HG02884 (cell line): ENCODE results near the gene WDPCP.

Experiments
- ATAC-seq: cut with Tn5 transposase; IDR thresholded peaks from one replicate; pipeline ENCODE4 v1.9.1; 2021; ENCODE audit warnings: mild to moderate bottlenecking, moderate library complexity; ENCODE audit not compliant: unreplicated experiment

Gene WDPCP

DNA sequence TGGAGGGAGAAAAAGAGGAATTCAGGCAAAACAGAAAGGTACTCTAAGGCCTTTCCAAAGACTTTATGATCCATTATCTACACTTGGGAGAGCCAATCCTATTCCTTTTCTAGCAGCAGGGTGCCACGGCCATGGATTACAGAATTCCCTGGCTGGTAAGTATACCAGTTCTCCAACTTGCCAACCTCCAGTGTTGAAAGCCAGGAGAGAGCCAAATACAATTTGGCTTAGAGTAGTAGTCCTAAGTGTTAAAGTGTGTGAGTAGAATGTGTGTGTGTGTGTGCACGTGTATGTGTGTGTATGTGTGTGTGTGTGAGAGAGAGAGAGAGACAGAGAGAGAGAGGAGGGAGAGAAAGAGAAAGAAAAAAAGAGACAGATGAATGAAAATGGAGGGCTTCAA, 43.3 kb downstream of the WDPCP start:
- ATAC-seq, result no peak

DNA sequence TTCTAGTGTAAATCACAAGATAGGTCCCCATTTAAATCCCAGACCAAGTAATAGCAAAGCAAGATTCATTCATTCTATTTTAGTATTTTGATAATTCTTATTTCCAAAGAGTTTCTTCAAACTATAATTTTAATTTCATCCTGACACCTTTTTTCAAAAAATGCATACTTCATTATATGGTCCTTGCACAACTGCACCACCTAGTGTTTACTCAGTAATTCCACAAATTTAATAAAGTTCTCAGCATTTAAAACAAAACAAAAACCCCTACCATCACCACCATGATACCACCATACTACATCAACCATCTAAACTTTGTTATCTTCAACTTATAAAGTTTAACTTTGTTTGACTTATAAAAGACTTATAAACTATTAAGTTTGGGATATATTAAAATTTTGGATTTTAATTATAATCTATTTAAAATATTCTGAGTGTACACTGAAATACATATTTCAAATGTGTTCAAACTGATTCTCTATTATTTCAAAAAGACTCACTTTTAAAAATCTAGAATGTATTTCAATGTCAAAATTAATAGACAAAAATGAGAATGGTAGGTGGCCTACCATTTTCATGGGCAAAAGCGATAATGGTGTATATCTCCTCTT, 44.2 kb downstream of the WDPCP start:
- no peak for ATAC-seq

DNA sequence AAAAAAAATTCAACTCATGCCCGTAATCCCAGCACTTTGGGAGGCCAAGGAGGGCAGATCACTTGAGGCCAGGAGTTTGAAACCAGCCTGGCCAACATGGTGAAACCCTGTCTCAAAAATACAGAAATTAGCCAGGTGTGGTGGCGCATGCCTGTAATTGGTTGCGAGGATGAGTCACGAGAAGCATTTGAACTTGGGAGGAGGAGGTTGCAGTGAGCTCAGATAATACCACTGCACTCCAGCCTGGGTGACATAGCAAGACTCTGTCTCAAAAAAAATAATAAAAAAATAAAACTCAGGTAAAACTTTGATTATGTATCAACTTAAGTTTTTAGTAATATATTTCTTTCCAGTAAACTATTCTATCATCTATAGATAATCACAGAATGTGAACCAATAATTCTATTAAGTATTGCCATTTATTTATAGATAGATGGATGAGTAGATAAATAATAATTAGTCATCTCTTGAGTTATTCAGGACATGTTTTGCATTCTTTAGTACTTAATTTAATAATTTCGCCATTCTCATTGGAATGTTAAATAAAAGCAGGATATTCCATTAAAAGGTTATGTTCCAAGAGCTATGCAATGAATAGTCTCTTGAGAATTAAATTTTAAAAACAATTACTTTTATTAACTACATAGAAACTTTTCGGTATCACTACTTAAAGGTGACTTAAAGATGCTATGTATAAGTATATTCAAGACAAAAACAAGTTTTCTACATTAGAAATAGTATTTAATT, 48.7 kb downstream of the WDPCP start:
- ATAC-seq, result no peak

DNA sequence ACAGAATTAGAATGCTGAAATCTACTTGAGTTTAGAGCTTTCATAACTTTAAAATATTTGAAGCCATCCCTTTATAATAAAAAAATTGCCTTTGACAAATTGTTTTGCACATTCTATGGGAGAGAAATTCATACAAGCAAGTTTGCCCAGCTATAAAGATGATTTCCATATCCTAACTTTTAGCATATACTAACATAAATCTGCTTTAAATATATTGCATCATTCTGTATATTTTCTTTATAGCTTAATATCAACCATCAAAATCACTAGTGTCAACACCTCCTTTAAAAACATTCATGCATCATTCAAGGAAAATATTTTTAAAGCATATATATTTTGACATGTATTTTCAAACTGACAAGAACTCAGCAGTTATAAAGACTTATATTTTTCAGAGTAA, 49.9 kb downstream of the WDPCP start:
- no peak for ATAC-seq

DNA sequence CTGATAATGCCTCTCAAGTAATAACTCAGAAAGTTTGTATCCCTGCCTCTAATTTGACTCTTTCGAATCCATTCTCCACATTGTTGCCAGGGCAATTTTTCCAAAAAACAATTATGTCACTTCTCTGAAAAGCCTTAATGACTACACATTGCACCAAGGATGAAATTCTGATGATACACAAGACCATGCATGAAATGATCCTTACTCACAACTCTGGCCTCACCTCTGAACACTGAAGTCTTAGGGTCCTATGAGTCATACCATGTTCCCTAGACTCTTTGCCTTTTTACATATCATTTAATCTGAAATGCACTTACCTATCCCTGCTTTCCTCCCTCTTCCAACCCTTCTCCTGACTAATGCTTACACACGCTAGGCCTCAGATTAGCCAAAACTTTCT, 51.0 kb downstream of the WDPCP start:
- no peak for ATAC-seq

DNA sequence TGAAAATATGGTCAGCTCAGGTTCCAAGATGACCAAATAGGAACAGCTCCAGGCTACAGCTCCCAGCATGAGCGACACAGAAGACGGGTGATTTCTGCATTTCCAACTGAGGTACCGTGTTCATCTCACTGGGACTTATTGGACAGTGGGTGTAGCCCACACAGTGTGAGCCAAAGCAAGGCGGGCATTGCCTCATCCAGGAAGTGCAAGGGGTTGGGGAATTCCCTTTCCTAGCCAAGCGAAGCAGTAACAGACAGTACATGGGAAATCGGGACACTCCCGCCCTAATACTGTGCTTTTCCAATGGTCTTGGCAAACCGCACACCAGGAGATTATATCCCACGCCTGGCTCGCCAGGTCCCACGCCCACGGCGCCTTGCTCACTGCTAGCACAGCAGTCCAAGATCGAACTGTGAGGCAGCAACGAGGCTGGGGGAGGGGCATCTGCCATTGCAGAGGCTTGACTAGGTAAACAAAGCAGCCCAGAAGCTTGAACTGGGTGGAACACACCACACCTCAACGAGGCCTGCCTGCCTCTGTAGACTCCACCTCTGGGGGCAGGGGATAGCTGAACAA, 57.5 kb downstream of the WDPCP start:
- ATAC-seq, result no peak

DNA sequence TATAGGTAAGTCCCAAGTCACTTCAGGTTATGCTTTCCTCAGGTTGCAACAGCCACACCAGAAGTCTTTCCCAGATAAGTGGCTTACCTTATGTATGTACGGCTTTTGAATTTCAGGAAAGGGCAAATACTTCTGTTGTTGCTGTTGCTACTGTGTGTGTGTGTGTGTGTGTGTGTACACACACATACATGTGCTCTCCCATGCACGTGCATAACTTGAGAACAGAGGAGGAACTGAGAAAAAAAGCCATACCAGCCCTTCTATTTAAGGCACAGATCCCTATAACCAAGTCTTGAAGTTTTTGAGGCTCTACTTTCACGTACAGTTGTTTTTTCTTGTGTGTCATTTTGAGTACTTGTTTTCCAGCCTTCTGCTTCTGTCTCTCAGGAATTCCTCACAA, 62.4 kb downstream of the WDPCP start:
- no peak for ATAC-seq

DNA sequence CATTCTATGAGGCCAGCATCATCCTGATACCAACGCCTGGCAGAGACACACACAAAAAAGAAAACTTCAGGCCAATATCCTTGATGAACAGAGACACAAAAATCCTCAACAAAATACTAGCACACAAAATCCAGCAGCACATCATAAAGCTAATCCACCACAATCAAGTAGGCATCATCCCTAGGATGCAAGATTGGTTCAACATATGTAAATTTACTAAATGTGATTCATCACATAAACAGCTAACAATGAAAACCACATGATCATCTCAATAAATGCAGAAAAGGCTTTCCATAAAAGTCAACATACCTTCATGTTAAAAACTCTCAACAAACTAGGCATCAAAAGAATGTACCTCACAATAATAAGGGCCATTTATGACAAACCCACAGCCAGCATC, 65.3 kb downstream of the WDPCP start:
- ATAC-seq, result no peak

DNA sequence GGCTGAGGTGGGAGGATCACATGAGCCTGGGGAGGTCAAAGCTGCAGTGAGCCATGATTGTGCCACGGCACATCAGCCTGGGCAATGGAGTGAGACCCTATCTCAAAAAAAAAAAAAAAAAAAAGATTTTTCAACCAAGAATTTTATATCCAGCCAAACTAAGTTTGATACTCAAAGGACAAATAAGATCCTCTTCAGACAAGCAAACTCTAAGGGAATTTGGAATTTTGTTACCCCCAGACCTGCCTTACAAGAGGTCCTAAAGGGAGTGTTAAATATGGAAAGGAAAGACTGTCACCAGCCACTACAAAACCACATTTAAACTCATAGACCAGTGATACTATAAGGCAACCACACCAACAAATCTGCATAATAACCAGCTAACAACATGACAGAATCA, 67.5 kb downstream of the WDPCP start:
- no peak for ATAC-seq

DNA sequence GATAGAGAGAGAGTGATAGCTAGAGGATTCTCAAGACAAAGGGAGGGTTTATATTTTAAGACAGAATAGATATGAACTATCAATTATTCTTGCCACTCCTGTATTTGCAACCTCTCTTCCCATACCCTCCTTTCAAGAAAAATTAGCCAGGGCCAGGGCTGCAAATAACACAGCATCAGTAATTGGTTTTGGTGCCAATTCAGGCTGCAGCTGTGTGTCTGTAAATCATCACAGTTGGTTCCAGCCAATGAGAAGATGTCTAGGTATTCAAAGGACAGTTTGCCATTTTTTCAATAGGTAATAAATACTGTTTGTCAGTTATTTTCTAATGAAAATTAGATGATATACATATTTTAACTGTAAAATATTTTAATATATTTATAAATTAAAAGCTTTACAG, 73.5 kb downstream of the WDPCP start:
- no peak for ATAC-seq

DNA sequence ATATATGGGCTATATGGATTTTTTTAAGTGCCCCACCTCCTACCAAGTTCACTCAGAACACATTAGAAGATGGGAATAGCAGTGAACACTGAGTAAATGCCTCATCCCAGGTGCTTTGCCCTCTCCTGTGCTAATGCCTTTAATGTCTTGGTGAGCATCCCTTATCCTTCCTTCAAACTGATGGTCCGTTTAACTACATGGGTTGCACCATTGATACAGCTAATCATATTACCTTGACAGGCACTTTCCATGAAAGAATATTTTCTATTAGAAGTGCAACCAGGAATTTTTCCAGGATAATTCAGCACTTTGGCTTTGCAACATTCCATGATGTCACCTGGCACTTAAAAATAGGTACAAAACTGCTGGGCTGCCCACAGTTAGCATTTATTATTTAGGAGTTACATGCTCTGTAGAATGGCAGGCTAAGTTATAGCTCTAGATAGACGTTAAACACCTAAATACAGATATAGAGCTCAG, 74.0 kb downstream of the WDPCP start:
- ATAC-seq, result no peak

DNA sequence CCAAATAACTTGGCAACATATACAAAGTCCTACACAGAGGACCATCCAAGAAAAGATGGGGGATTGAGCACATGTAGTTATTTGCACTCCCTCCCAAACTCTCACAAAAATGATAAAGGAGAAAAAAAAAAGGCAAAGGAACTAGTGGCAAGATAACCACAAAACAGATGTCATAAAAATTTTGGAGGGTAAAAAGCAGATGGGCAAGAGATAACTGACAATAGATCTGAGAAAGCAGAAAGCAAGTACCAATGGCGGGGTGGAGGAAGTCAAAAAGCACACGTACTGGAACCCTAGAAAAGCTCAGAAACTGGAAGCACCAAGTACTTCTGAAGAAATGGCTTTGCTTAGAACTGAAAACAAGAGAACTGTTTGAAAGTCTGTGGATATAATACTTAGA, 82.0 kb downstream of the WDPCP start:
- ATAC-seq, result no peak

DNA sequence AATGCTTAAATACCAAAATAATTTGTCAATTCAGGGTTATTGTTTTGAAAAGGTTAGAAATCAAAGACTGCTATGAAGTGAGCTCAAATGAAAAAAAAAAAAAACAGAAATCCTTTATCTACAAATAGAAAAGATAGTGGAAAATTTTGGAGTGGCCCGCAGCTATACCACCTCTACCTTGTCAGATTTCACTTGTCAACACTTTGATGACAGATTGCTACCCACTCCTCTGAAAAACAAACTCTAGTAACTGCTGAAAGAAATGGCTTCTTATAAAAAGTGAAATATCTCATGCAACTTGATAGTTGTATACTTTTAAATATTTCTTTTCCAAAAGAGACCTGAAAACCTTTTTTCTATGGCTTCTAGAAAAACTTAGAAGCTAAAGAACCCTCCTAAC, 84.5 kb downstream of the WDPCP start:
- no peak for ATAC-seq

DNA sequence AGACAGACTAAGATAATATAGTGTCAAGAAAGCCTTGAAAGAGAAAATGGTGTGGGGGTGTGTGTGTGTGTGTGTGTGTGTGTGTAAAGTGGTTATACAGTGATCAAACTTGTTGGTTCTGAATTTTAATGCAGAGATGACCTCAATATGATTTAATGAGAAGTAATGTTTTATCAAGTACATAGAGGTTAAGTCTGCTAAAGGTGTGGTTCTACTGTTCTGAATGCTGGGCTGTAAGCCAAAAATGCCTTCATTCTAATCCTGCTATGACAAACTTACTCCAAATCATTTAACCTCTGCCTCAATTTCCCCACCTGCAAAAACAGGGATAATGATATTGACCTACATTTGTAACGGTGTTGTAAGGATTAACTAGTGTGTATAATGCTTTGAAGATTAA, 87.9 kb downstream of the WDPCP start:
- ATAC-seq, result no peak

DNA sequence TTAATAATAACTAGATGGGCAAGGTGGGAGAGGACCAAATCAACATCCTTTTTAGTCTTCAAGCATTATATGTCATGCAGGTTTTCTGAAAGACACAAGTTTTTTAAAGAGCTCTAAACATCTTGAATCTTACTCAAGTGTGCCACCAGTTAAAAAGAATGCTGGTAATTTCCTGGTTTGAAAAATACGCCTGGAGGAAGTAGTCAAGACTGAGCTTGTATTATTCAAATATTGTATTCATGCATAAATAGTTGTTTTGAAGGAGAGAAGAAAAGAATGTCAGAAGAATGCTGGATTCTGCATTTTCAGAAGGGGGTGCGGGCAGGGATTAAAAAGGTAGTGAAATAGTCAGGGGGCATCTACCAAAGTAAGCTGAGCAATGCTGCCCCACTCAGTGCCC, 90.7 kb downstream of the WDPCP start:
- no peak for ATAC-seq

DNA sequence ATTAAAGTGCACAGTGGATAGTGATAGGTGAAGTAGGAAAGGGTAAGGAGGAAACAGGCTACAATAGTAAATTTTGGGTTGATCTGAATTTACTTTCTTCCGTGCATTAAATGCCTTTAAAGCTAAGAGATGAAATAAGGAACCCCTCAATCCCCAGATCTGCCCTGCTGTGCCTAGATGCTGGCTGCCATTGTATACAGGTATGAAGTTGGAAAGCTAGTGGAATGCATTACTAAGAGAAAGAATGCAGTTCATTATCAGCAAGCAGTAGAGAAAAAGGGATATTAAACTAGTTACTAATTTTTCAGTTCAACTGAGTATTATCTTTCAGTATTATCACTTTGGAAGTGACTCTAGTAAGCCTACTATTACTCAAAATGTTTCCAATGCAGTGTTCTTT, 93.3 kb downstream of the WDPCP start:
- no peak for ATAC-seq

DNA sequence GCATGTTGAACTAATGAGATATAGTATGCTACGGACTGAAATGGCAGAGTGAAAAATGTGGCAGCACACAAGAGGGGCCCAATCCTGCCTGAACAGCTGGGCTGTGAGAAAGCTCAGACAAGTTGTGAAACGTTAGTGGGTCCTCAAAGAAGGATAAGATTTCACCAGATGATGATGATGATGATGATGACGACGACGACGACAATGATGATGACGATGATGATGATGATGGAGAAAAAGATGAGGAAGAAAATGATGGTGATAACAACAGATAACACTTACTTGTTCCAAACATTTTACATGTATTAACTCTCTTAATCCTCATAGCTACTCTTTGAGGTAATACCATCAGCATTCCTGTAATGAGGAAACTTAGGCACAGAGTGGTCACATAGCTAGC, 94.2 kb downstream of the WDPCP start:
- ATAC-seq, result no peak

DNA sequence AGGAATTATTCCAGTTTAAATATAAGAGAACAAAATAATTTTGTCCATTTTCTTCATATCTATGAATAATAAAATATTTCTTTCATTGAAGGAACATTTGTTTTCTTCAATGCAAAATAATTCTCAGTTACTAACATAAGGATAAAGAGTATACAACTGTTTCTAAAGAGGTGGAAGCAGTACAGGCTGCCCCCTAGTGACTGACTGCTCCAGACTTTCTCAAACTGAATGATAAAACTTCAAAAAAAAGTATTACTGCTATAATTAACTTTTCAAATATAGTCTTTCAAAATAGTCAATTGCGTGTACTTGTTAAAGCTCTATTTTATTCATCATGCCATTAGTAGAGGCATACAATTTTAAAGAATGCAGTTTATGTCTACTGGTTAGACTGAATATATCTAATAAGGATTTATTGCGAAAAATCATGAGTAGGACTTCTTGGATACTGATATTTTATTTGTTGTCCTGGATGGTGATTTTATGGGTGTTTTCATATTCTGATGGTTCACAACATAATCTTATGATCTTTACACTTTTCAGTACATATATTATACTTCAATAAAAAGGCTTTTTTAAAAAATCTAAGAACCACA, 100.1 kb downstream of the WDPCP start:
- ATAC-seq, result no peak

DNA sequence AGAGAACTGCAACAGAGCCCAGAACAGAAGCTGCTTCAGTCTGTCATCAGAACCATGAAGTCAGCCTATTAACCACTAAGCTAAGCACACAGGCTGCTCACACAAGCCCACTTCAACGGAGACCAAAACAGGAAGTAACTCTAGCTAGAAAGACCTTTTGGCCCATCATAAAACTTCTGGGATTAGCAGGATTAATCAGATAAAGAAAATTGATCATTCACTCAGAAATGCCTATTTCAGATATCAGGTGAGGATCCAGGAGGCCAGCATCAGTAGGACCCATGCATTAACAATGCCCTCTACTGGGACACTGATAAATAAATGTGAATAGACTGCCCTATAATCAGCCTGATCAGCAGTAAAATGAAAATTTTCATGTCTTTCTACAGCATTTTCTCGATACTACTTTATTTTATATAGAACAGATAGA, 101.4 kb downstream of the WDPCP start:
- no peak for ATAC-seq

DNA sequence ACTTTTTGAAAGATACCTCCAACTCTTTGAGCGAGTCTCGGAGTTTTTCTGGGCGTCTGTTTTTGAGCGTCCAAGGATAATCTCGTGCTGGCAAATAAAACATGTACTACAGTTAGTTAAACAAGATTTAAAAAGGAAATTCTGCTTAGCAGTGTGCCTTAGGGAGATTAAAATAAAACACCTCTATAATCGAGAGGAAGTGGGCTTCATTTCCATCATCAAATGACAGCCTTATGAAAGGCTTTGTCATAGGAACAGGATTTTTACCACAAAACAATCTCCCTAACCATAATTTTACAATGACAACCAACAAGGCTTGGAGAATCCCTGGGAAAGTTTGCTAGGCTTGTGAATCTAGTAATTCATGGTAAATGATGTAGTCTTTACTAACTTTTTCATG, 103.4 kb downstream of the WDPCP start:
- ATAC-seq, result no peak

DNA sequence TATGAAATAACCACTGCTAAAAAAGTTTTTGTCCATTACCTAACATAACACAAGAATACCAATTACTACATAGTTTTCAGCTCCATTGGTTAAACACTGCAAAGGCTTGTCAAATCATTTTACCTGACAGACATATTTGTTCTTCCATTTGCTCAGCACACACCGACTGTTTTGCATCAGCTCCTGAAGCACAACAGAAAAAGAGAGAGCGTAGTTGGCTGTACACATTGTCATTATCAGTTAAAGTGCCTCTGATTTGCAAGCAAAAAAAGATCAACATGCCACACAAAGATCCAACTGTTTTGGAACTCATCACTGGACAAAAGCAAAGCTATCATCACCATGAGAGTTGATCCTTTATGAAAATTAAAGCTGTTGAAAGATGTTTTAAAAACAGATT, 103.8 kb downstream of the WDPCP start:
- no peak for ATAC-seq

DNA sequence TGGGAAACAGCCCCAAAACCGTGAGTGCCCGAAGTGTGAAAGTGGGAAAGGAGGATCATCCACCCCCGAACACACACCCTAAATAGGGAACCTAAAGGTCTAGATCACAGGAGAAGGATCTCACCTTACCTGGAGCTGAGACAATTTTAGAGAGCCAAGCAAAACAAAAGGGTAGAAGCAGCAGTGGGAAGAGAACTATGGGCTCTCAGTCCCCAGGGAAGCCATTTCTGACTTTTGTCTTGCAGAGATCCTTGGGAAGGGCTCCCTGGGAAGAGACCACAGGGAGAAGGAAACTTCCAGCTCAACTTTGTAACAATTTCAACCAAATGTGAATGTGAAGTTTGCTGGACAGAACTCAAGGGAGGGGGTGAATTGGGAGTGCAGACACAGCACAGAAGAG, 110.6 kb downstream of the WDPCP start:
- no peak for ATAC-seq
